ENCODE measurements around the gene PROK1. TPM values are rescaled to one million over a fixed set of nuclear protein-coding genes. Genes with fewer than 3 reads are reported as not detected.

Gene PROK1
- polyA plus RNA-seq, 1 of the 3 experiments (the other 2 are of a cell fraction): not detected

DNA sequence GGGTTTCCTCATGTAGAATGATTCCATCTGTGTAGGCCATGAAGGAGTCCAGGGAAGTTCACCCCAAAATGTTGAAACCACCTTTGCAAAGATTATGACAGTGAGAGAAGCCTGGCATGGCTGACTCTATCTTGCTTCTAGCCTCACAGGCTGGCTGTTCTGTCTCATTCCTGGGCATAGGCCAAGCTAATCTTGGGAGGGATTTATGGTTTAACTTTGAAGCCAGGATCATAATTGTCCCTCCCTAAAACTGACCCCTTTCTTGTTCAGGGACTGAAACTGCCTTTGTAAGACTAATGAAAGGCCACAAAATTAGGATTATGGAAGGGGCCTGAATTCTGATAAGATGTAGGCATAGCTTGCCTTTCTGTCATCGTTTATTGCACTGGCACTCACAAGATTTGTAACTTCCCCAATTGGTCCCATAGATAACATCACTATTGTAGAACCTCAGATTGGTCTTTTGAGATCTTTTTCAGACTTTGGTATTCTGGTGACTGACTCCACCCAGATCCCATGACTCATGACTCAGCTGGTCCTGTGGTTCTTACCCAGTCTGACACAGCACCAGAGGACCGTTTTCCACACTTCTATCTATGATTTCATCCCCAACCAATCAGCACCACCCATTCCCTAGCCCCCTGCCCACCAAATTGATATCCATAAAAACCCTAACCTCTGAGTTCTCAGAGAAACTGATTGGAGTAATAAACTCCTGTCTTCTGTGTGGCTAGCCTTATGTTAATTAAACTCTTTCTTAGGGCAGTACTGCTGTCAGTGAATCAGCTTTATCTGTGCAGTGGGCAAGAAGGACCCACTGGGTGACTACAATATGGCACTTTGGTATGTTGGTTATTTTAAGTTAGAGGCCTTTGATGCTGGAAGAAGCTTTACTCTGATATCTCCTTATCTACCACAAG lies 29.8 kb upstream of the PROK1 start:
- Histone ChIP-seq H3K4me2 (no peak overlapping the region), H3K36me3 (replicated peaks in 1 of 2; ENCODE audit: control insufficient read depth in 1 of 2, insufficient read depth in 2 of 2, low read length in 1 of 2) (no peaks in the 10 kb centered on the region), H3K79me2 (ENCODE audit: insufficient read depth) (no peaks in the 10 kb centered on the region), H3K4me3 (ENCODE audit: low read depth in 2 of 2, low read length in 1 of 2) (no peak overlapping the region), H3F3A (replicated peaks; ENCODE audit: insufficient read depth) (no peaks in the 10 kb centered on the region), H3K9me2 (no peaks in the 10 kb centered on the region), H2AFZ (ENCODE audit: low read depth) (no peak overlapping the region), H3K27me3 (ENCODE audit: insufficient read depth) (no peaks in the 10 kb centered on the region), H3K9ac (no peak overlapping the region), H3K27ac (ENCODE audit: low read depth in 2 of 2, low read length in 1 of 2) (no peak overlapping the region), H4K20me1 (ENCODE audit: insufficient read depth) (no peaks in the 10 kb centered on the region), H3K9me3 (no peaks in the 10 kb centered on the region), H3K4me1 (ENCODE audit: control insufficient read depth in 1 of 2, insufficient read depth in 2 of 2, low read depth in 1 of 2, low read length in 1 of 2) (no peaks in the 10 kb centered on the region; a peak in 1 of 4 replicates)
- POLR2A ChIA-PET: no interaction called here
- WGBS (ENCODE audit: low lambda C conversion rate): 37% methylated on average over 2 of the region's 2 CpGs
- TF ChIP-seq MEF2A (IDR thresholded peaks at IDR 0.05; ENCODE audit: borderline replicate concordance, low read depth) (no peak), TCF12 (IDR thresholded peaks at IDR 0.05) (no peak), SMC3 (IDR thresholded peaks at IDR 0.05; ENCODE audit: low read depth, low read length) (no peak), ELF1 (IDR thresholded peaks at IDR 0.05) (no peak), CHD2 (IDR thresholded peaks at IDR 0.05; ENCODE audit: low read length, partially characterized antibody) (no peak), NFIC (IDR thresholded peaks at IDR 0.05; ENCODE audit: borderline replicate concordance) (no peak), GABPA (IDR thresholded peaks at IDR 0.05; ENCODE audit: low read depth) (no peak)
- TF ChIP-seq, protein P1, sequence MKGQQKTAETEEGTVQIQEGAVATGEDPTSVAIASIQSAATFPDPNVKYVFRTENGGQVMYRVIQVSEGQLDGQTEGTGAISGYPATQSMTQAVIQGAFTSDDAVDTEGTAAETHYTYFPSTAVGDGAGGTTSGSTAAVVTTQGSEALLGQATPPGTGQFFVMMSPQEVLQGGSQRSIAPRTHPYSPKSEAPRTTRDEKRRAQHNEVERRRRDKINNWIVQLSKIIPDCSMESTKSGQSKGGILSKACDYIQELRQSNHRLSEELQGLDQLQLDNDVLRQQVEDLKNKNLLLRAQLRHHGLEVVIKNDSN (IDR thresholded peaks at IDR 0.05; ENCODE audit: borderline replicate concordance, low read depth): no peak
- TF ChIP-seq, protein P2, sequence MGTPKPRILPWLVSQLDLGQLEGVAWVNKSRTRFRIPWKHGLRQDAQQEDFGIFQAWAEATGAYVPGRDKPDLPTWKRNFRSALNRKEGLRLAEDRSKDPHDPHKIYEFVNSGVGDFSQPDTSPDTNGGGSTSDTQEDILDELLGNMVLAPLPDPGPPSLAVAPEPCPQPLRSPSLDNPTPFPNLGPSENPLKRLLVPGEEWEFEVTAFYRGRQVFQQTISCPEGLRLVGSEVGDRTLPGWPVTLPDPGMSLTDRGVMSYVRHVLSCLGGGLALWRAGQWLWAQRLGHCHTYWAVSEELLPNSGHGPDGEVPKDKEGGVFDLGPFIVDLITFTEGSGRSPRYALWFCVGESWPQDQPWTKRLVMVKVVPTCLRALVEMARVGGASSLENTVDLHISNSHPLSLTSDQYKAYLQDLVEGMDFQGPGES (IDR thresholded peaks at IDR 0.05; ENCODE audit: low read depth, low read length): no peak
- DNase-seq: no peak
- CTCF ChIA-PET: interaction anchor here (0.8 to 4.4 kb wide), 5 partner anchors 8 to 218 kb away, joined by 3 to 26 read pairs (median 9); no protein-coding TSS in a partner anchor

DNA sequence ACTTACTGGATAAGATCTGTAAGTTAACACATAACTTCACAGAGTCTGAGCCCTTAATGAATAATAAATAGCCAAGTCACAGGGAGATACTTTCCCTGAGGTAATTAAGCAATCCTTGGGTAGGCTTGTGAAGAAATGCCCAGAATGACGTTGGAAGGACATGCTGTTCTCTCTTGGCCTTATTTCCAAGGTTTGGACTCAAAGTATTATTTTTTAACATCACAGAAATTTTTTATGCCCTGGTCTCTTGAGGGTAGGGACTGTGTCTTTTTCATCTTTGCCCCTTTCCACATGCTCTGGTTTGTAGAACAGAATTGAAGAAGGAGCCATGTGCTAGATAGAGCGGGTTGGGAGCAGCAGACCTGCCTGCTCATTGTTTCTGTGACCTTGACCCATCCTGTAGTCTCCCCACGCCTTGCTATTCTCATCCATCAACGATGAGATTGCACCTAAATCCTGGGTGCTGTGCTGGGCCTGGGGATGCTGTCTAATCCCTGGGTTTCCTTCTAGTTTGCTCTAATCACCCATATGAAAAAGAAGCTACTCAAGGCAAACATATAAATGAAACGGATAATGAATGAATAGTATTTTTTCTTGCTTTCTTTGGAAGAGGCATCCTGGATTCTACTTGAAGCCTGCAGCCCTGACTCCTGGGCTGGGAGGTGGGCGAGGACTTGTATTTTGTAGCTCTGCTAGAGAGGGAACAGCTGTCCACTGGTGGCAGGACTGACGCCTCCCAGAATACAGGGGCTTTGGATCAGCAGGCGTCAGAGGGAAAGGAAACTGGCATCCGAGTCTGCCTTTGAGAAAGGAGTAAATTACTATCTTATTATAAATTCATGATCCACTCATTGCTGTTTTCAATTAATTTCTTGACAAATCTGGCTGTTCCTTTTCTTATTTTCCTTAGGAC lies 26.0 kb upstream of the PROK1 start:
- H4K20me1 ChIP-seq (ENCODE audit: insufficient read depth): no peaks in the 10 kb centered on the region
- H3K4me1 ChIP-seq (ENCODE audit: control insufficient read depth in 1 of 2, insufficient read depth in 2 of 2, low read depth in 1 of 2, low read length in 1 of 2): no peaks in the 10 kb centered on the region; a peak in 1 of 4 replicates
- no peak overlapping the region for H2AFZ ChIP-seq (ENCODE audit: low read depth)
- H3K79me2 ChIP-seq (ENCODE audit: insufficient read depth): no peaks in the 10 kb centered on the region
- H3K27me3 ChIP-seq (ENCODE audit: insufficient read depth): peaks cover 14% of the 10 kb centered on the region; the same call in 1 of the 2 replicates
- H3K36me3 ChIP-seq (replicated peaks in 1 of 2; ENCODE audit: control insufficient read depth in 1 of 2, insufficient read depth in 2 of 2, low read length in 1 of 2): no peaks in the 10 kb centered on the region
- no peak for TF ChIP-seq MXI1 (IDR thresholded peaks at IDR 0.05; ENCODE audit: low read depth, low read length)
- no peak for TF ChIP-seq GATA2 (CRISPR knock-in tag; IDR thresholded peaks at IDR 0.05)
- TF ChIP-seq, protein P3, sequence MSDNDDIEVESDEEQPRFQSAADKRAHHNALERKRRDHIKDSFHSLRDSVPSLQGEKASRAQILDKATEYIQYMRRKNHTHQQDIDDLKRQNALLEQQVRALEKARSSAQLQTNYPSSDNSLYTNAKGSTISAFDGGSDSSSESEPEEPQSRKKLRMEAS (IDR thresholded peaks at IDR 0.05; ENCODE audit: low read depth): no peak
- POLR2A ChIA-PET: no interaction called here
- no peak overlapping the region for H3K9ac ChIP-seq
- H3K9me2 ChIP-seq: no peaks in the 10 kb centered on the region
- DNase-seq: no peak
- CTCF ChIA-PET: interaction anchor here (0.9 to 8.2 kb wide), 4 partner anchors 9 to 36 kb away, joined by 5 to 41 read pairs (median 18); no protein-coding TSS in a partner anchor
- H3K4me2 ChIP-seq: no peak overlapping the region
- no peaks in the 10 kb centered on the region for H3F3A ChIP-seq (replicated peaks; ENCODE audit: insufficient read depth)
- H3K9me3 ChIP-seq: no peaks in the 10 kb centered on the region
- 46% methylated on average over 9 of the region's 9 CpGs for WGBS (ENCODE audit: low lambda C conversion rate)
- H3K27ac ChIP-seq (ENCODE audit: low read depth in 2 of 2, low read length in 1 of 2): no peak overlapping the region
- no peak overlapping the region for H3K4me3 ChIP-seq (ENCODE audit: low read depth in 2 of 2, low read length in 1 of 2)
